Measurements from ENCODE around the gene MVB12B.

The MVB12B gene

GRCh38 chr9:126431077-126431742, 104.6 kb downstream of the MVB12B start:
- no peak for DNase-seq (ENCODE audit: low spot score)

DNA sequence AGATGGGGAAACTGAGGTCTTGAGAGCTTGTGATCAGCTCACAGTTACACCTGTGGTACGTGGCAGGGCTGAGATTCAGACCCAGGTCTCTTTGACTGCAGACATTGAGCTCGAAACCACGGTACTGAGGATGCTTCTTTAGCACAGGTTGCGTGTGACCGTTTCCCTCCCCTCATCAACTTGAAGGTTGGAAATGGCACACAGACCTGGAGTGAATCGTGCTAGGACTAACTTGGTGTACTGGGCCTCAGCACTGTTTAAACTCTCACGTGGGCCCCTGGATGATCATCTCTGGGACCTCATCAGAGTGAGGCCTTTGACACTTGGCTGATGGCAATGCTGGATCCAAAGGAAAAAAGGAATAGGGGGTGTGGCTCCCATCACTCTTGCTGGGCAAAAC, 106.0 kb downstream of the MVB12B start:
- DNase-seq (ENCODE audit: low spot score): no peak

DNA sequence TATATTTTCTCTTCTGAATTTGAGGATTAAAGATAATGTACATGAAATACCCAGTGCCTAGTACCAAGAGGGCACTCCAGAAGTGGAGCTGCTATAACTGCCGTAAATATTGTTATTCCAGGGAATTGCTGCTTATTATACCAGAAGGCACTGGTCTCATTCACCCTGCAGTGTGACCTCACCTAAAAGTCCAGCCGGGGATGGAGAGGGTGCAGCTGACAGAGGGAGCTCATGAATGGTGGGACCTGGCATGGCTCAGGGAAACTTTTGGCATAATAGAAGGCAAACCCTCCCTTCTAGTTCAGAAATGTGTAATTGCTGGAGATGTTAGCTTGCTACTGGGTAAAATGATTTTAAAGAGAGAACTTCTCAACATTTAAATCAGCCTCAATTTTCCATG, 108.5 kb downstream of the MVB12B start:
- no peak for DNase-seq (ENCODE audit: low spot score)

DNA sequence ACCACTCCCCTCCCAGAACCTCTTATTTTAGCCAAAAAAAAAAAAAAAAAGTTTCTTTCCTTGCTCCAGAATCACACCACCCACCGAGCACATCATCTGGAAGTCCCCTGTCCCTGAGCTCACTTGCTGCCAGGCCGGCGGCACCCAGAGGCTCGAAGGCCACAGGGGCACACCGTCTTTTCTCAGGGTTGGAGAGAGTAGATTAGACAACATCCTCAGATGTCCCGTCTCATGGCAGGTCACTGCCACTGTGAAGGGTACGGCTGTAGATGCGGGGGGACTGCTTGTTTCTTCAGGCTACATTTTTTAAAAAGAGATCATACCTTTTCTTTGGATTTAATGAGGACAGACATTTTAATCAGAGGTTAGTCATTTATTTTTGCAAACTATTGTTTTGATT, 109.0 kb downstream of the MVB12B start:
- no peak for DNase-seq (ENCODE audit: low spot score)

DNA sequence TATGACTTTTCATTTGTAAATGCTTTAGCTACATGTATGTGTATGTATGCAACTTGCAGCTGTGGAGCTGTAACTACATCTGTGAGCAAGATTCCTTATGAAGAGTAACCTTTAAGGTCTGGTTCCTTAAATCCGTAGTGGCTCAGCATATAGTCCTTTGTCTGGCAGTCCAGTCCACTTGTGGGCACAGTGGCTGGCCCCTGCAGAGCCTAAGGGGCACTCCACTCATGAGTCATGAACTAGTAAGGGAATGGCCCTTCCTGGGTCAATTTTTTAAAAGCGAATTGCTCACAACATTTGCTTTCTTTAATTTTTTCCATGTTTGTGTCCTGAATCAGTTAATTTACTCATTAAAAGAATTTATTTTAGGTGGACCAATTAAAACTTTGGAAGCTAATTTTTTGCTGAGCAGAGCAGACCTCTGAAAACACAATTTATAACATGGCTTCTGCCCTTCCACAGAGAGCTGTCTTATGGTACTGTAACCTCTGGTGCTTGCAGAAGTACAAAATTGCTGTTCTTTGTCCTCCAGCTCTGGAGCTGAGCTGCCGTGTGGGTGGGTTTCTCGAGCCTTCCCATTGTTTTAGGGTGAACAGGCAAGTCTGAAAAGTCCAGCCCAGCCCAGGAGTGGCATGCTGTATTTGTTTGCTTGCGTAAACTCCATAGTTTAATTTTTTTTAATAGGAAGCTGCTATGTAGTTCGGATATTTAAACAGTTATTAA, 110.1 kb downstream of the MVB12B start:
- peak; percentile 45 for DNase-seq (ENCODE audit: low spot score)

- no peak for DNase-seq (ENCODE audit: low spot score)
These were observed 110.6 kb downstream of the MVB12B start for GRCh38 chr9:126437268-126437666.

GRCh38 chr9:126437701-126438100, 111.1 kb downstream of the MVB12B start:
- DNase-seq (ENCODE audit: low spot score): peak; percentile 24

- DNase-seq (ENCODE audit: low spot score): no peak
These were observed 112.2 kb downstream of the MVB12B start for GRCh38 chr9:126438741-126439401.

DNA sequence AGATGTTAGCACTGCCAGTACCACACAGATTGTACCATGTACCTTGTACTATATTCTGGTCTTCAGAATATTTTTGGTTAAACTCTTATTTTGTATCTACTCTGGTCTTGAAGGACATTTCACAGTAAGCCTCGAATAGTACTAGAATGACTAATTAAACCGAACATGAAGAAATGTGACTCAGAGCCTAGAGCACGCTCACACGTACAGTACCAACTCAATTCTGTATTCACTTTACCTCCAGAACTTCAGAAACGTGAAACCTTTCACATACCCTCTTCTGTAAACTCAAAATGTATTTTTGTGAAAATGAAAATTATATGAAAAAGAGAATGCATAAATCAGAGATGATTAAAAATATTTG, 112.8 kb downstream of the MVB12B start:
- no peak for DNase-seq (ENCODE audit: low spot score)

DNA sequence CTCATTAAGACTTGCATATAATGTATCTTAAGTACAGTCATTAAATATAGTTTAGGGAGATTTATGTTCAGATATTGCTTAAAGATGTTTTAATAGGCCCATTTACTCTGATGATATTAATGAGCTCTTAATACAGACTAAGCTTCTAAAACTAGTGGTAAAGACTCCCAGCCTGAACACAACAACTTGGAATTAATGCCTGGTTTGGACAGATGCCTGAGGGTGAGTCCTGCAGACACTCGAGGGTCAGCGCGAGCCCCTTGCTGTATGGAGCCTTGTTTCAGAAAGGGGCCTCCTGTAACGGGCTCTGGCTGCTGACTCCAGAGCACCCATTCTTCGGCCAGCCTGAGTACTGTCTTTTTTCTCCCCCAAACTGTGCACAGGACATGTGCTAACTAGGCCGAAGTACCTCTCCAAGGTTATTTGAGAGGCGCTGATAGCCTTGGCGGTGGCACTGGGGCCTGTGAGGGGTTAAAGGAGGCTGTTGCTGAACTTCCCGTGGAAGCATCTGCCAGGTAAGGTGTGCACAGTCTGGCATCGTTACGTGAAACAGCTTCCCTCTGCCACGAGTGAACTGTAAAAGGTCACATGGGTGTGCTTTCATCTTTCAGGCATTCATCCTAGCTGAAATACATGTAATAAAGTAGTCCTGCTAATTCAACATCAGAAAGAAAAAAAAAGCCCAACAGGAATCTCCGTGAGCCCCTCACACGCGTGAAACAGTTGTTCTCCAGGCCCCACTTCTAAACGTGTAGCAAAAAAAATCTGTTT, 113.4 kb downstream of the MVB12B start:
- no peak for DNase-seq (ENCODE audit: low spot score)

DNA sequence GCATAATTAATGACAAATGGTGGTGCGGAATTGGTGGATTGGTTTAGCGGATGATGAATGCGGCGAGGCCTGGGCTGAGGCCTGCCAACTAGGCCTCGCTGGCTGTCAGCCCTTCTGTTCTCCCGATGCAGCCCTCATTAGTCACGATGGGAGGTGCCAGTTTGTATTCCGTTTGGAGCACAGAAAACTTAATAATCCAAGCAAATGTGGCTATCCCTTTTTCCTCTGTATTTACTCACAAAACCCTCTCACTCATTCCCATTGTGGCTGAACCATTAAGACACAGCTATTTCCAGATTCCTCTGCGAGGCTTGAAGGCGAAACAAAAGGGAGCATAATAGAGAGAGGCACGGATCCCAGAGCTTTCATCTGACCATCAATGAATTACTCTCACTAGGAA, 114.3 kb downstream of the MVB12B start:
- no peak for DNase-seq (ENCODE audit: low spot score)

DNA sequence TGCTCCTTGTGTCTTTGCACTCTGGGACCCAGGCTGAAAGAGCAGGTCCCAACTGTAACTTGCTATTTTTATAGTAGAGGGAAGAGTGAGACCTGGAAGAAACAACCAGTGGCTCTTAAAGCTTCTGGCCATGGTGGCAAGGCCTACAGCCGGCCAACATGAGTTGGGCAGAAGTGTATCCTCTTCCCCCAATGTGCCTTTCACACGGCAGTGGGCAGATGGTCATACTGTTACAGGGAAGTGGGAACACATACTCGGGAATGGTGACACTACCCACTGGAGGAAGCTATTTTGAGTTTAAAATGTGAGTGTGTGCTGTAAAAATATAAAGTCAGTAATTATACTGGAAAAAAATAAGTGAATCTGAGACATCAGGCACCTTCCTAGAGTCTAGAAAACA, 116.0 kb downstream of the MVB12B start:
- DNase-seq (ENCODE audit: low spot score): no peak

GRCh38 chr9:126443144-126443543, 116.5 kb downstream of the MVB12B start:
- DNase-seq (ENCODE audit: low spot score): no peak

DNA sequence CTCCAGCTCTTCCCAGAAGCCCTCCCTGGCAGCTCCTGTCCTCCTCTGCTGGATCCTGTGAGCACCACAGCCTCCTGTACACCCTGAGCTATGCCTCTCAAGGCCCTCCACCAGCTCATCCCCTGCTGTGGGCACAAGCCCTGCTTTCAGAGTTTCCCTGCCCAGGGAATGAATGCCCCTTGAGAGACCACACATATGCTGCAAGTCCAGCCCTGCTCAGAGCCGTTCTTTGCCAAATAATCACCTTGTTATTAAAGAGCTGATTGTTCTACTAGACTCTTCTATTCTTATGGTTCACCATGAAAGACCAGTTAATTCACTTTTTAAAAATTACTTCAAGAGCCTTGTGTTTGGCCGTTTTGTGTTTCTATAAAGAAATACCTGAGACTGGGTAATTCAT, 121.5 kb downstream of the MVB12B start:
- no peak for DNase-seq (ENCODE audit: low spot score)

- DNase-seq (ENCODE audit: low spot score): no peak
These were observed 122.4 kb downstream of the MVB12B start for GRCh38 chr9:126448865-126449577.

- DNase-seq (ENCODE audit: low spot score): no peak
These were observed 123.4 kb downstream of the MVB12B start for GRCh38 chr9:126449725-126450667.

DNA sequence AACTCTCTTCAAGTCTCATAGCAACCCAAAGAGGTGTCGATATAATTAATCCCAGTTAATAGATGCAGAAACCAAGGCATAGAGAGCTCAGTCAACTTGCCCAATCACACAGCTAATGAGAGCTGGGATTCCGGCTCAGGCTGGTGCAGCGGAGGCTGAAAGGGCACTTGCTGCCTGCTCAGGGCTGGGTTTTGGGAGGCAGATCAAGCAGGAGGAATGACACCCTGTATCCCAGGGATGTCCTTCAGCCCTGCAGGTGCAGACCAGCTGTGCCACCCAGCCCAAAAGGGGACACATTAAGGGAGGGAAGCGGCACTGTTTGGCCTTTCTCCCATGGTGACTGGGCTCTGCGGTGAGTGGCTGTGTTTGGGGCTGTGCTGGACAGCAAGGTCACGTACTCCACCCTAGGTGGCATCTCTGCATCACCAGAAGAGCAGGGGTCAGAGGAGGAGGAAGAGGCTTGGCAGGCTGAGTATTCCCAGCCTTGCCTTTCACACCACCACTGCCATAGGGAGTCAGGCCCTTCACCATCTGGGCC, 124.1 kb downstream of the MVB12B start:
- DNase-seq (ENCODE audit: low spot score): no peak

DNA sequence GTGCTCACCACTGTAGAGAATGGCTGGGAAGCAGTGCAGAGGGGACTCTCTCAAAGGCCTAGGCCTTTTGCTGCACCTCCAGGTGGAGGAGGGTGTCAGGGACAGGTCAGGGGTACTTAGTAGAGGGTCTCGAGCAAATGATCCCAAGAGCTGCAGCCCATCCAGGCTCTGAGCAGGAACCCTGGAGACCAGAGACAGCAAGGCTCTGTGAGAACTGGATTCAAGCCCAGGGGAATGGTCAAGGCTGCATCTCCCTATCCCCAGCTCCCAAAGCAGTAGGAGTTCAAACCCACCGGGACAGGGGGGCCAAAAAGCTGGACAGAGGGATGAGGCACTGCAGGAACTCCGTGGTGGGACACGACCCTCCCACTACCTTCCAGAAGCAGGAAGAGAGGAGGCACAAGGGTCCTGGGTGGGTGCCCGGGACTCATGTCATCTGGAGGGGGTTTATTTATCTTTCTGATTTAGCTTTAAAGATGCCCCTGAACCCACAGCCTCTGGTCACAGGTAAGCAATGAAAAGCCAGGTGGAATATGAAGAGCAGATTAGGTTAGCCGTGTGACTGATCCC, 124.8 kb downstream of the MVB12B start:
- DNase-seq (ENCODE audit: low spot score): no peak

GRCh38 chr9:126452106-126452505, 125.5 kb downstream of the MVB12B start:
- DNase-seq (ENCODE audit: low spot score): no peak
